HUES6 (cell line): ENCODE data around the gene AGAP2.

Source experiments
- H3K27ac ChIP-seq: 2 replicates; pipeline ENCODE4 v1.7.0; 2013; ENCODE audit warnings: low read depth, mild to moderate bottlenecking, low read length, inconsistent platforms
- H3K27me3 ChIP-seq: 2 replicates; pipeline ENCODE4 v1.6.1; 2013; ENCODE audit warnings: low read length; ENCODE audit not compliant: control insufficient read depth, insufficient read depth
- H3K36me3 ChIP-seq: 2 replicates; pipeline ENCODE4 v1.6.1; 2013; ENCODE audit warnings: low read length; ENCODE audit not compliant: control insufficient read depth, insufficient read depth
- H3K4me1 ChIP-seq: 2 replicates; pipeline ENCODE4 v1.6.1; 2013; ENCODE audit warnings: low read length; ENCODE audit not compliant: control insufficient read depth, insufficient read depth
- H3K4me3 ChIP-seq: 2 replicates; pipeline ENCODE4 v1.5.1; 2013; ENCODE audit warnings: low read depth, low read length
- H3K9ac ChIP-seq: one replicate; pipeline ENCODE4 v1.6.1; 2013; ENCODE audit warnings: mild to moderate bottlenecking, low read length
- H3K9me3 ChIP-seq: 2 replicates; pipeline ENCODE4 v1.6.1; 2013; ENCODE audit warnings: low read depth, low read length; ENCODE audit not compliant: control insufficient read depth, insufficient read depth

The AGAP2 gene

DNA sequence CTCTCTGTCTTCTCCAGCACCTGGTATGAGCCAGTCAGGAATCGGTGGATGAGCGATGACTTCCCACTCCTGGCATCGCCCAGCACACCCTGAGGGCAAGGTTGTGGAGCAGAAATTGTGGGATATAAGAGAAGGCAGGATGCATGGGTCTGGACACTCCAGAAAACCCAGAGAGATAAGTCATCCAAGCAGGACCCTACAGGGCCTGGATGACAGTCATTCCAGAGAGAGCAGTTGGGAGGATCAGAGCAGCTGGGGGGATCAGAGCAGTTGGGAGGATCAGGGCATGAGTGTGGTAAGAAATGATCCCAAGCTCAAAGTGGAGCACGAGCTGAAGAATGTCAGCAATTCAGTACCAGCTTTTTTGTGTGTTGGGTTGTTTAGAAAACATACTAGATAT lies 4.0 kb downstream of the AGAP2 start:
- Histone ChIP-seq H3K4me3 (no peak overlapping the region), H3K9me3 (no peaks in the 10 kb centered on the region), H3K36me3 (no peaks in the 10 kb centered on the region), H3K27me3 (peaks cover 99% of the 10 kb centered on the region), H3K27ac (no peak overlapping the region), H3K4me1 (peaks cover 16% of the 10 kb centered on the region), H3K9ac (no peak overlapping the region)

DNA sequence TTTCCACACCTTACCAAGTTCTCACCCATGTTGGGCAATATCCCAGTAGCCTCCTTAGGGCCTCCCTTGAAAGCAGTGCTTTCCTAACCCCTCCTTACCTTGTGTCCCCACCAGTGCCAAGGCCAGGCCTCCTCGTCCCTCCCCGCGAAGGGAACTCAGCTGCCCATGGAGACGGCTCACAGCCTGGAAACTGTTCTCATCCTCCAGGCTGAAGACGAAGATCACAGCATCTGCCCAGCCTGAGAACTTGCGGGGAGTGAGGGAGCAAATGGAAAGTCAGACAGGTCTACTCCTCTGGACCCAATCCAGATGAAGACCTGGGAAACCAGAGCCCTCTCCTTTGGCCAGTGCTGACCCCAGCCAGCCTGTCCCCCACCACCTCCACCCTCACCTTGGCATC lies 4.6 kb downstream of the AGAP2 start:
- Histone ChIP-seq H3K27ac (no peak overlapping the region), H3K4me3 (no peak overlapping the region), H3K9me3 (no peaks in the 10 kb centered on the region), H3K27me3 (peaks cover 99% of the 10 kb centered on the region), H3K4me1 (peaks cover 11% of the 10 kb centered on the region; the same call in 1 of the 2 replicates), H3K9ac (no peak overlapping the region), H3K36me3 (no peaks in the 10 kb centered on the region)

DNA sequence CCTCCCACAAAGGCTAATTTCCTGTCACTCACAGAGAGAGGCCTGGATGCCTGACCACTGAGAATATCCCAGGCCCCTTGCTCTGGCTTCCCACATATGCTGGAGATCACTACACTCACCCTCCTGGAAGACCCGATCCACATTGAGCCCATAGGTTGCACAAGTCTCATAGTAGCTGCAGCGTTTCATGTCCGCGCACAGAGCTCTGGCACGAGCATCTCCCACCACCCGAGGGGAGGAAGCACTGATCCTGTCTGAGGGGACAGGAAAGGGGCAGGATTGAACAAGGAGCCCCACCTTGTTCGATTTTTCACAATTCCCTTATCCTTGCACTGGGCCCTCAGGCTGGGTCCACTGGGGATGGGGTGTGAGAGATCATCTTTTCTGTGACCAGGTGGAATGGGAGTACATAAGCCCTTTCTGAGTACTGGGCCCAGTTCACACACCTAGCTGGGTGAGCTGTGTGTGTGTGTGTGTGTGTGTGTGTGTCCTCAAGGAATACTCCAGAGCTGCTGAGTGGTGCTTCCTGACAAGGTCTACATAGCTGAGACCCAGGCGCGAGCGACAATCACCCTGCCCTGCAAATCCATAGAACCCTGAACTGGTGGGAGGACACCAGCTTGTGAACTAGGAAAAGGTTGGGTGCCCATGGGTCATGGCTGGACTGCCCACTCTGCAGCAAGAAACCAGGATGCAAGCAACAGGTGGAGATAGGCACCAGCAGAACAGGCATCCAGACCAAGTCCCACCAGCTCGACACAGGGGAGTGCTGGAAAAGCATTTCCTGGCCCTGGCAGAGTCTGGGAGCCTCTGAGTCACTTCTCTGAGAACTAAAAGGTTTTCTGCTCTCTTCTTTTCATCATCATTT lies 5.6 kb downstream of the AGAP2 start:
- Histone ChIP-seq H3K4me3 (no peak overlapping the region), H3K9ac (no peak overlapping the region), H3K4me1 (peaks cover 11% of the 10 kb centered on the region; the same call in 1 of the 2 replicates), H3K36me3 (no peaks in the 10 kb centered on the region), H3K27me3 (peaks cover 99% of the 10 kb centered on the region), H3K9me3 (no peaks in the 10 kb centered on the region), H3K27ac (no peak overlapping the region)

DNA sequence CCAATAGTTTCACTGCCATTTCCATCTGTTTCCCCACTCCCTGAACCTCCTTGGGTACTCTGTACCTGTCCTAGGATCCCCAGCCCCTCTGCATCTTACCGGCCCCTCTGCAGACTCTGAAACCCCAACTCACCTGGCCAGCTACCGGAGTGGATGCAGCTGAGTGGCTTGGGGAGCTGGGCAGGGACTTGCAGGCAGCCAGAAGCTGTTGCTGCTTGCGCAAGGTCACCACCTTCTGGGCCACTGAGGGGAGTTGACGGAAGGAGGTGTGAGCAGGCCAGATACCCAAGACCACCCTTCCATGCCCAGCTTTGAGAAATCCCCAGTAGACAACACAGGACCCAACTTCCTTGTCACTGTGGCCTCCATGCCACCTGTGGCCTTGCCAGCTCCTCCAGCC lies 6.3 kb downstream of the AGAP2 start:
- no peaks in the 10 kb centered on the region for H3K9me3 ChIP-seq
- no peak overlapping the region for H3K4me3 ChIP-seq
- H3K27me3 ChIP-seq: peaks cover 99% of the 10 kb centered on the region
- H3K36me3 ChIP-seq: no peaks in the 10 kb centered on the region
- peaks cover 14% of the 10 kb centered on the region; the same call in 1 of the 2 replicates for H3K4me1 ChIP-seq
- H3K9ac ChIP-seq: no peak overlapping the region
- no peak overlapping the region for H3K27ac ChIP-seq

DNA sequence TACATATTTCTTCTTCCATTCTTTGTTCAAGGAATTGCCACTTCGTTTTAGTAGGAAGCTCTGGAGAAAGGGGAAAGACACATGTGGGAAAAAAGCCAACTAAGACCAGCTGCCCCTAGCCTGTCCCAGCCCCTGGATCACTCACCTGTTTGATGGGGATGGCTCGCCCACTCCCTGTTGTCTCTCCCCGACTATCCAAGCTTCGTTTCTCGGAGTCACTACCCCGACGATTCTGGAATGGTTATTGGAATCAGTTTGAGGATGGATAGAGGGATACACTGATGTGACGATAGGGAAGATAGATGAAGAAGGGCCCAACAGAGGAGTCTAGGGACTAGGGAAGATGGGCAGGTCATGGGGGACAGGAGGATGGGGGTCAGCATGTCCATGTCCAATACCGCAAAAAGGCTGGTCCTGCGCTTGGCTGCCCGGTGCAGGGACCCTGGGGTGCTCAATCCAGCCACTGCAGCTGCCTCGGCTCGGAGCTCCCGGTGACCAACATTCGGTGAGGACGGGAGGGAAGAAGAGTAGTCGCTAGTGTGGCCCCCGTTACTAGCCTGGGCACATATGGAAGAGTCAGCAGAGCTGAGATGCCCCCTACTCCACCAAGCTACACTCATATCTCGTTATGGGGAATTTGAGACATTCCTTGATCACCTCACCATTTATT lies 7.0 kb downstream of the AGAP2 start:
- Histone ChIP-seq H3K9me3 (no peaks in the 10 kb centered on the region), H3K4me3 (no peak overlapping the region), H3K27me3 (peaks cover 99% of the 10 kb centered on the region), H3K27ac (no peak overlapping the region), H3K9ac (no peak overlapping the region), H3K36me3 (no peaks in the 10 kb centered on the region), H3K4me1 (peaks cover 12% of the 10 kb centered on the region; the same call in 1 of the 2 replicates)

DNA sequence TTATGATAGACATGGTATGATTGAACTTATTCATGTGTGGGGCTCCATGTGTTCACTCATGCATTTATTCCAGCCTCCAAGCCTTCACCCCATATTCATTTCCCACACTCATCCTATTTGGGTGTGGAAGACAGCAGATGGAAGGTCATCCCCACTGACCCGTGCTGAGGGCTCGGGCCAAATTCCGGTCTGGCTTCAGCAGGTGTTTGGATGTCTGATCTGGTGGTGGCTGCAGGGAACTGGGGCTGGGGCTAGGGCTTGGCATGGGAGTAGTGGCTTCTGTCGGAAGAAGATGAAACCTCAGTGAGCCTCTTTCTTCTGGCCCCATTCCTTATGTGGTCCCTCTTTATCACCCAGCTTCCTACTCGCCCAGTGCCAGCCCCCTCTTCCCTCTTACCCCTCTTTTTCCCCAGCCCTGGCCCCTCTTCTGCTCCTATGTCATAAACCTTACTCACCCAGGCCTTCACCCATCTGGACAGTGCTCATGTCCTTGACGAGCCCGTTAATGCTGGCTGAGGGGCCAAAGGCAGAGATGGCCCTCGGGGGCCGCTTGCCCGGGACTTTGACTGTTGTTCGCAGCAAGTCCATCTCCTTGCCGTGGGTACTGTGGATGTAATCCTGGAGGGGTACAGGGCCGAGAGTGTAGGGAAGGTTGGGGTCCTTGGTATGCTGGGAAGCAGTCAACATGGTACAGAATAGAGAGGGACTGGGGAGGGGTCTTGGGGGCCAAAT lies 8.0 kb downstream of the AGAP2 start:
- Histone ChIP-seq H3K9me3 (no peaks in the 10 kb centered on the region), H3K9ac (no peak overlapping the region), H3K4me3 (no peak overlapping the region), H3K4me1 (peaks cover 7% of the 10 kb centered on the region; the same call in 1 of the 2 replicates), H3K36me3 (no peaks in the 10 kb centered on the region), H3K27me3 (peaks cover 98% of the 10 kb centered on the region), H3K27ac (no peak overlapping the region)

DNA sequence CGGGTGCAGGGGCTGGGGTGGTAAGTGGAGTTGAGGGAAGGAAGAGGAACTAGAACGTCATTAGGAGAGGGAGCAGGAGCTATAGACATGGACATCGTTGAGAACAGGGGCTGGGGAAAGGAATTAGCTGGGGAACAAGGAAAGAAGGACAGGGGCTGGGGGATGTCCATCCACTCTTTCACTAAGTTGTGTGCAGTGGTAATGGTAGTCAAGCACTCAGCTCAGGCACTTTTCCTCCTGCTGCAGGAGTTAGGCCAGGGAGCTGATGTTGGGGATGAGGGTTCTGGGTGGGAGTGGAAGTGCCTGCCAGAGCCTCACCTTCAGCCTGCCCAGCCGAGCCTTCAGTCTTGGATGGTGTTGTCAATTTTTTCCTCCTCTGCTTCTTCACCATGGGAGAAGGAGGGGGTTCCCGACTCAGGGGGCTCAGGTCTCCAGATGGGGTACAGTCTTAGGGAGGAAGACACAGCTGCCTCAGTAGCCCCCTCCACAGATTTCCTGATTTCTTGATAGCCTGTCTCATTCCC lies 9.2 kb downstream of the AGAP2 start:
- H3K27me3 ChIP-seq: peaks cover 97% of the 10 kb centered on the region
- no peak overlapping the region for H3K4me3 ChIP-seq
- H3K36me3 ChIP-seq: no peaks in the 10 kb centered on the region
- H3K27ac ChIP-seq: no peak overlapping the region
- H3K9ac ChIP-seq: no peak overlapping the region
- H3K9me3 ChIP-seq: no peaks in the 10 kb centered on the region
- H3K4me1 ChIP-seq: 0 out of 2 replicates have a peak, but pooled peaks cover 5% of the 10 kb centered on the region

DNA sequence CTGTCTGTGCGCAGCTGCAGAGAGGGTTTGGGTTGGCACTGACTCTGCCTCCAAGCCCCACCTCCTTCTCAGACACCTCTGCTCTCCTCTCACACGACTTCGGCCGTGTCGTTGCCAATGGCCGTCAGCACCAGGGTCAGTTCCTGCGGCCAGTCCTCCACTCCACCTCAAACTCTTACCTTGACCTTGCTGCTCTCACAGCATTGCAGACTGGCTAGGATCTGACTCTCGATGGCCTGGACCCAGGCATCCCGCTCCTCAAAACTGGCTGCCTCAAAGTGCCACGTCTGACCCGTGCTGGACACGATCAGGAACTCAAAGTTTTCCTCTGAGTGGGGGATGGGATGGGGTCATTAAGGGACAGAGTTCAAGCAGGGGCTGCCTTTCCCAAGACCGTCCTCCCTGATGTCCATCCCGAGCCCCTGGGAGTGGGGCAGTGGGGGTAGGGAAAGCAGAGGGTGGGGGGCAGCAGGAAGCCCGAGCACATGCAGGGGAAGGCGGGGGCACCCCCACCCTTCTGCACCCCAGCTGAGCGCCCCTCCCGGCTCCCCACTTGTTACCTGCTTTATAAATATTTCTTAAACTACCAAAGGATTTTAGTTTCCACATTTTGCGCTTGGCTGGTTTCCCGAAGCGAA lies 10.7 kb downstream of the AGAP2 start:
- peaks cover 97% of the 10 kb centered on the region for H3K27me3 ChIP-seq
- H3K4me3 ChIP-seq: peak overlapping the region; percentile 64
- no peaks in the 10 kb centered on the region for H3K36me3 ChIP-seq
- no peak overlapping the region for H3K9ac ChIP-seq
- 0 out of 2 replicates have a peak, but pooled peaks cover 5% of the 10 kb centered on the region for H3K4me1 ChIP-seq
- no peaks in the 10 kb centered on the region for H3K9me3 ChIP-seq
- no peak overlapping the region for H3K27ac ChIP-seq

DNA sequence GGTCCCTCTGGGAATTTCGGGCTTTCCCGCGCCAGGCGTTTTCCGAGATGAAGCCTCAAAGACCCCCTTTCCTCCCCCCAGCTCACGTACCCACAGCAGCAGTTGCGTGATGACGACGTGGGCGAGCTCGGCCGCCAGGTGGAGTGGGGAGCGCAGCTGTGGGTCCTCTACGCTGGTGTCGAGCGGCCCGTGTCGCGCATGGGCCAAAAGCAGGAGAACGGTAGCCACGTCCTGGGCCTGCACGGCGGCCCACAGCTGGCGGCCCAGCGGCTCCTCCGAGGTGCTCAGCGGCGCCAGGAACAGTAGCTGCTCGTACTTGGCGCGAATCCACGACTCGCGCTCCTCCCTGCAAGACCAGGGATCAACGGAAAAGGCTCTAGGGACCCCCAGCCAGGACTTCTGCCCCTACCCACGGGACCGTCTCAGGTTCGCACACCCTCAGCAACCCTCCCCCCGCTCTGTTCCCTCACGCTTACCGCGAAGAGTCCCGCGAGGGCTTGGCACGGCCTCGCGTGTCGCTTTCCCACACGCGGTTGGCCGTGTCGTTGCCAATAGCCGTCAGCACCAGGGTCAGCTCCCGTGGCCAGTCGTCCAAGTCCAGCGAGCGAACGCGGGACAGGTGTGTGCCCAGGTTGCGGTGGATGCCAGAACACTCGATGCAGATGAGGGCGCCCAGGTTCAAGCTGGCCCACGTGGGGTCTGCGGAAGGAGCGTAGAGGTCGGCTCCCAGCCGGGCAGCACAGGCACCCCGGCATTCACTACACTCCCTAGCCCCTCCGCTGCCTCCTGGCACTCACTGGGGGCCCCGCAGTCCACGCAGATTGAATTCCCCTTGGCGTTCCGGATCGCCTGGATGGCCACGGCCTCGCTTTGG lies 11.4 kb downstream of the AGAP2 start:
- no peak overlapping the region for H3K9ac ChIP-seq
- peak overlapping the region; percentile 64 for H3K4me3 ChIP-seq
- H3K36me3 ChIP-seq: no peaks in the 10 kb centered on the region
- H3K4me1 ChIP-seq: 0 out of 2 replicates have a peak, but pooled peaks cover 5% of the 10 kb centered on the region
- no peaks in the 10 kb centered on the region for H3K9me3 ChIP-seq
- peaks cover 92% of the 10 kb centered on the region for H3K27me3 ChIP-seq
- H3K27ac ChIP-seq: no peak overlapping the region
